RWPE1 (cell line): ENCODE data around the gene CCPG1.
A peak's percentile ranks its signal among the peaks of the same experiment; 100 is the strongest.

Experiments used
- CTCF ChIA-PET: fragments of 350-600 bp; sonication (Branson Sonifier 250); formaldehyde crosslinking; extraction: SDS; loops from one replicate; lab custom pipeline; 2021; lab: Yijun Ruan, JAX
- POLR2A ChIA-PET: fragments of 400-600 bp; formaldehyde crosslinking; extraction: SDS; loops from one replicate; lab custom pipeline; 2020; ENCODE audit warnings: antibody characterized with exemption; ENCODE audit not compliant: low non-redundant PET; lab: Yijun Ruan, JAX
- DNase-seq: peaks from one replicate; pipeline ENCODE4 v3.0.0; 2012; ENCODE audit warnings: low spot score
- H3K27ac ChIP-seq: fragments of 450-650 bp; 2 replicates; pipeline ENCODE4 v1.5.1; 2017
- CTCF ChIP-seq: fragments of 450-650 bp; conservative IDR thresholded peaks from 2 replicates; pipeline ENCODE4 v1.5.1; 2017; ENCODE audit warnings: low read depth, mild to moderate bottlenecking

The CCPG1 gene

GRCh38 chr15:55360256-55360655 is 47.9 kb downstream of the CCPG1 start:
- POLR2A ChIA-PET: no interaction called here
- CTCF ChIA-PET: no interaction called here

GRCh38 chr15:55358471-55358870 is 49.7 kb downstream of the CCPG1 start:
- CTCF ChIA-PET: interaction anchor here (1.1 kb wide), 1 partner anchor 50 kb away, joined by 5 read pairs; the partner anchor contains the start of genes CCPG1 and PIERCE2
- no peak for DNase-seq
- POLR2A ChIA-PET: no interaction called here
- H3K27ac ChIP-seq: no peak overlapping the region
- no peak for TF ChIP-seq CTCF

More at GRCh38 chr15:55360256-55360655, 47.9 kb downstream of the CCPG1 start:
- no peak for TF ChIP-seq CTCF
- DNase-seq: no peak
- H3K27ac ChIP-seq: no peak overlapping the region

- no peak overlapping the region for H3K27ac ChIP-seq
- POLR2A ChIA-PET: no interaction called here
- CTCF ChIA-PET: interaction anchor here (0.5 kb wide), 1 partner anchor 276 kb away, joined by 3 read pairs; no protein-coding TSS in a partner anchor
- TF ChIP-seq CTCF: no peak
- peak; percentile 20 for DNase-seq
Observed at GRCh38 chr15:55357774-55358173, 50.4 kb downstream of the CCPG1 start.

- no peak for TF ChIP-seq CTCF
- ChIA-PET CTCF (no interaction called here), POLR2A (no interaction called here)
- DNase-seq: no peak
- no peak overlapping the region for H3K27ac ChIP-seq
Observed at GRCh38 chr15:55356985-55357585, 51.1 kb downstream of the CCPG1 start.

DNA sequence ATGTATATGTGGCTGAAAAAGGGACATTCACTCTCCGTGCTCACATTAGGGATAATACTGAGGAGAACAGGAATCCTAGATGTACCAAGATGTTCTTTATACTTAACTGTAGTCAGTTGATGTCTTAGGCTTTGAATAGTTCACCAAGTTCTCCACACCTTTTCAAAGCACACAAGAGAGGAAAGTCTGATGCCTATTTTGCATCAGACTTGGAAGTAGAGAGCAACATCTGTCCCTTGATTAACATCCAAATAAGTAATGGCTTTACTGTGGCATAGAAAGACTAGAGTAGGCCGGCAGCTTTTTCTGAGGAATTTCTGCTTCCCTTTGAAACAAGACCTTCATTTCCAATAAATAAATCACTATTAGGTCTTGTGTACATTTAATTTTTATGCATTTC is 55.1 kb downstream of the CCPG1 start:
- POLR2A ChIA-PET: interaction anchor here (0.6 kb wide), 1 partner anchor 62 kb away, joined by 5 read pairs; no protein-coding TSS in a partner anchor
- no peak overlapping the region for H3K27ac ChIP-seq
- TF ChIP-seq CTCF: no peak
- no peak for DNase-seq
- CTCF ChIA-PET: no interaction called here

DNA sequence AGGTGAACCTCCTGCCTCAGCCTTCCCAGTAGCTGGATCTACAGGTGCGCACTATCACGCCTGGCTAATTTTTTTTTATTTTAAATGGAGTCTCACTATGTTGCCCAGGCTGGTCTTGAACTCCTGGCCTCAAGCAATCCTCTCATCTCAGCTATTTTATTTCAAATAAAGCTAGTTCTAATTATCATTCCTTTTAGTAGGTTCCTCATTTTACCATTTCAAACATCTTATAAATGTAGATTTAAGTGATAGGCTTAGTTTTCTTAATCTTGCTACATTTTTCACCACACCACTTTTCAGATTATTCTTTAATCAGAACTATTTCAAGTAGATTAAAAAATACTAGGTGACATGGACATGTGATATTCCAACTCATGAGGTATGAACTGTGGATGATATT is 58.9 kb downstream of the CCPG1 start:
- CTCF ChIA-PET: no interaction called here
- no peak overlapping the region for H3K27ac ChIP-seq
- no peak for DNase-seq
- POLR2A ChIA-PET: no interaction called here
- no peak for TF ChIP-seq CTCF
